HEK293T (cell line): ENCODE measurements around the gene GALK2.

Source experiments
- CTCF ChIA-PET: fragments of 350-600 bp; formaldehyde crosslinking; extraction: SDS; loops from one replicate; lab custom pipeline; 2021; ENCODE audit warnings: antibody characterized with exemption, inconsistent platforms; lab: Yijun Ruan, JAX
- POLR2A ChIA-PET: fragments of 350-600 bp; formaldehyde crosslinking; extraction: SDS; loops from one replicate; lab custom pipeline; 2020; ENCODE audit warnings: antibody characterized with exemption, inconsistent platforms; lab: Yijun Ruan, JAX
- DNase-seq: peaks from one replicate; pipeline ENCODE4 v3.0.0; 2012; ENCODE audit warnings: mixed read lengths; ENCODE audit errors: extremely low spot score
- ARNT ChIP-seq: fragments of 450-650 bp; IDR thresholded peaks from 2 replicates; pipeline ENCODE4 v1.6.1; 2017; ENCODE audit warnings: mild to moderate bottlenecking
- BHLHE40 ChIP-seq: fragments of 450-650 bp; IDR thresholded peaks from 2 replicates; pipeline ENCODE4 v1.6.1; 2016; ENCODE audit warnings: mild to moderate bottlenecking, moderate library complexity, borderline replicate concordance
- CTBP1 ChIP-seq: fragments of 450-650 bp; IDR thresholded peaks from 2 replicates; pipeline ENCODE4 v1.6.1; 2016; ENCODE audit warnings: borderline replicate concordance
- ELF4 ChIP-seq: fragments of 450-650 bp; IDR thresholded peaks from 2 replicates; pipeline ENCODE4 v1.6.1; 2017; ENCODE audit warnings: antibody characterized with exemption
- FOXA1 ChIP-seq: fragments of 450-650 bp; IDR thresholded peaks from 2 replicates; pipeline ENCODE4 v1.6.1; 2016; ENCODE audit warnings: mild to moderate bottlenecking
- FOXK2 ChIP-seq: fragments of 450-650 bp; IDR thresholded peaks from 2 replicates; pipeline ENCODE4 v1.6.1; 2016; ENCODE audit warnings: mild to moderate bottlenecking
- FOXM1 ChIP-seq: fragments of 450-650 bp; IDR thresholded peaks from 2 replicates; pipeline ENCODE4 v1.6.1; 2017; ENCODE audit warnings: mild to moderate bottlenecking, borderline replicate concordance
- HDGF ChIP-seq: fragments of 450-650 bp; IDR thresholded peaks from 2 replicates; pipeline ENCODE4 v1.6.1; 2017; ENCODE audit warnings: antibody characterized with exemption, borderline replicate concordance
- L3MBTL2 ChIP-seq: fragments of 450-650 bp; conservative IDR thresholded peaks from 2 replicates; pipeline ENCODE4 v1.6.1; 2016; ENCODE audit warnings: mild to moderate bottlenecking
- LEF1 ChIP-seq: fragments of 450-650 bp; IDR thresholded peaks from 2 replicates; pipeline ENCODE4 v1.6.1; 2017; ENCODE audit warnings: mild to moderate bottlenecking, borderline replicate concordance
- NFRKB ChIP-seq: fragments of 450-650 bp; IDR thresholded peaks from 2 replicates; pipeline ENCODE4 v1.6.1; 2016; ENCODE audit warnings: mild to moderate bottlenecking, moderate library complexity
- SP1 ChIP-seq: fragments of 450-650 bp; IDR thresholded peaks from 2 replicates; pipeline ENCODE4 v1.6.1; 2017
- SUZ12 ChIP-seq: fragments of 450-650 bp; IDR thresholded peaks from 2 replicates; pipeline ENCODE4 v1.6.1; 2016; ENCODE audit warnings: mild to moderate bottlenecking
- TARDBP ChIP-seq: fragments of 450-650 bp; IDR thresholded peaks from 2 replicates; pipeline ENCODE4 v1.6.1; 2016
- ZNF384 ChIP-seq: fragments of 450-650 bp; IDR thresholded peaks from 2 replicates; pipeline ENCODE4 v1.6.1; 2016
- TF ChIP-seq, protein P1 (sequence below): fragments of 450-650 bp; IDR thresholded peaks from 2 replicates; pipeline ENCODE4 v1.6.1; 2016

Gene GALK2

DNA sequence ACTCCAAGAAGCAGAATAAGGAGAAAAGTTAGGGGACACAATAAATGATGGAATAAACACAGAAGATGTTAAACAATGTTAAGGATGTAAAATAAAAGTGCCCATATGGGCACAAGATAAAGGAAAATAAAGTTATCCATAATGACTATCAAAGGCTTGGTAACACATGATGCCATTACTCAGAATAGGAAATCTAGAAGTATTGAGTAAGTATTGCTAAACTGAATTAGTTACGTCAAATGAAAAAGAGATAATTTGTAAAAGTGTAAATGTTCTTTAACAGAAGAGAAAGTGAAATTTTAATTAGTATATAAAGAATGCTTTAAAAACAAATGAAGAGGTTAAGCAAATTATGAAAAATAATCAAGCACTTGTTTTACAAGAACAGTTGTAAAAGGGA is 21.3 kb upstream of the GALK2 start:
- ChIA-PET POLR2A (no interaction called here), CTCF (interaction anchor here (2.2 kb wide), 1 partner anchor 77 kb away, joined by 5 read pairs; no protein-coding TSS in a partner anchor)
- DNase-seq: no peak
- TF ChIP-seq FOXM1 (no peak), ELF4 (no peak), ZNF384 (no peak), TARDBP (no peak), L3MBTL2 (no peak), FOXK2 (no peak), LEF1 (no peak), SUZ12 (no peak), ARNT (no peak)

DNA sequence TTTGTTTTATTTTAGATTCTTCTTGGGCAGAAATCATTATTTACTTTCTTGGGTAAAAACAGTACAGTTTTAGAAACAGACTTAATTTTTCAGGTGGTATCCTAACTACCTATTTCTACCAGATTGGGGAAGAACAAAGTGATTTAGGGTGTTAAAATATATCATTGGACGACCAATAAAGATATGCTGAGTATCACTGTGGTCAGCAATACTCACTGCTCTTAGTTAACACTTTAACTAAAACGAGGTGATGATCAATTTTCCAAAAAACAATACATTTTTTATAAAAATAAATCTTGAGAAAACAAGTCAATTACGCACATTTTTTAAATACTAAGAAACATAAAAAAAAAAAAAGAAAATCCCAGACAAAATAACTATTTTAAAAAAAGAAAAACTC is 18.2 kb upstream of the GALK2 start:
- ChIA-PET POLR2A (no interaction called here), CTCF (no interaction called here)
- TF ChIP-seq, protein P1, sequence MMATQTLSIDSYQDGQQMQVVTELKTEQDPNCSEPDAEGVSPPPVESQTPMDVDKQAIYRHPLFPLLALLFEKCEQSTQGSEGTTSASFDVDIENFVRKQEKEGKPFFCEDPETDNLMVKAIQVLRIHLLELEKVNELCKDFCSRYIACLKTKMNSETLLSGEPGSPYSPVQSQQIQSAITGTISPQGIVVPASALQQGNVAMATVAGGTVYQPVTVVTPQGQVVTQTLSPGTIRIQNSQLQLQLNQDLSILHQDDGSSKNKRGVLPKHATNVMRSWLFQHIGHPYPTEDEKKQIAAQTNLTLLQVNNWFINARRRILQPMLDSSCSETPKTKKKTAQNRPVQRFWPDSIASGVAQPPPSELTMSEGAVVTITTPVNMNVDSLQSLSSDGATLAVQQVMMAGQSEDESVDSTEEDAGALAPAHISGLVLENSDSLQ: no peak
- TF ChIP-seq NFRKB (no peak), LEF1 (no peak)
- DNase-seq: no peak

DNA sequence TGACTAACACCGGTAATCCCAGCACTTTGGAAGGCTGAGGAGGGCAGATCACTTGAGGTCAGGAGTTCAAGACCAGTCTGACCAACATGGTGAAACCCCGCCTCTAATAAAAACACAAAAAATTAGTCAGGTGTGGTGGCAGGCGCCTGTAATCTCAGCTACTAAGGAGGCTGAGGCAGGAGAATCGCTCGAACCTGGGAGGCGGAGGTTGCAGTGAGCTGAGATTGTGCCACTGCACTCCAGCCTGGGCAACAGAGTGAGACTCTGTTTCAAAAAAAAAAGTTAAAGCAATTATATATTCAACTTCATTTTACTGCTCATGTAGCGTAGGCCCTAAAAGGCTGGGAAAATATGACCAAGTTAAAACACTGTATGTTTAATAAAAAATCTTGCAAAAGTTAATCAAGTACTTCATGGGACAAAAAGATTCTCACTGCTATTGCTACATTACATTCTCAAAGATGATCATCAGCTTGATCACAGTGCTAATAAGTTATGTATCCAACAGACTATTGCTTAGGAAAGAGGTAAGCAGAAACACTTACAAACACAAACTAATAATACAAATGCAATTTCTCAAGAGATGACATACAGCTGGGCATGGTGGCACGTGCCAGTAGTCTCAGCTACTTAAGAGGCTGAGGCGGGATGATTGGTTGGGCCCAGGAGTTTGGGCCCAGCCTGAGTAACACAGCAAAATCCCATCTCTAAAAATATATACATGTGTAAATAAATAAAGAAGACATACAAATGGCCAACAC is 17.3 kb upstream of the GALK2 start:
- ChIA-PET CTCF (no interaction called here), POLR2A (no interaction called here)
- no peak for DNase-seq
- TF ChIP-seq SP1 (no peak), BHLHE40 (no peak), CTBP1 (no peak), FOXM1 (no peak), TARDBP (no peak), FOXK2 (no peak)

DNA sequence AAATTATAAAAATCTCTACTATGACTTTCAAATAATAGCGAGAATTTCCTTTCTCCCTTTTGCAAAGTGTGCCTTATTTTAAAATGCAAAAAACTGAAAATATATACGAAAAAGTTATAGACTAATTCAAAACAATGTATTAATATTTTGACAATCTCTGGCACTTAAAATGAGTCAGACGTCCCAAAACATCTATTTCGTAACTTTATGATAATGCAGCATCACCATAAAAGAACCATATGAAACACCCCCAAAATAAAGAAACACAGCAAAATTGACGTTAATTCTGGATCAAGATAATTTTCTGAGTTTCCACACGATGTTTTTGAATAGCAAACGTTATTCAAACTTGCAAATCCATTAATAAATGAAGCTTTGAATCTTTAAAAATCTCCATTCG is 15.7 kb upstream of the GALK2 start:
- ChIA-PET CTCF (no interaction called here), POLR2A (no interaction called here)
- TF ChIP-seq LEF1 (no peak), CTBP1 (no peak), SP1 (no peak), L3MBTL2 (no peak), HDGF (no peak), FOXM1 (no peak), SUZ12 (no peak), FOXK2 (no peak), FOXA1 (no peak), ELF4 (no peak), ARNT (no peak), ZNF384 (no peak), NFRKB (no peak), BHLHE40 (no peak)
- TF ChIP-seq, protein P1: no peak
- DNase-seq: no peak

DNA sequence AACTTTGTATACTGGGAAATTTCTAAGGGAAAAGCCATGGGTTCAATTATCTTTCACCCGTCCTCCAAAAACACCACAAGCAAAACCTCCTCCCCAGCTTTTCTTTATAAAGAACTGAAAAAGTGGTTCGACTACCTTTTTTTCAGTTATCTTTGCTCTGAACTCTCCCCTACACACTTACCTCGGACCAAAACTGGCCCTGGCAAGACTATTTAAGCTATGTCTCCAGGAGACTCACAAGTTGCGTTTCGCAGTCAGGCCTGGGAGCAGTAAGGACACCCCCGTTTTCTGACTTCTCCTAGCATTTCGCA is 15.3 kb upstream of the GALK2 start:
- ChIA-PET POLR2A (no interaction called here), CTCF (no interaction called here)
- DNase-seq: no peak
- TF ChIP-seq FOXM1 (no peak), FOXK2 (no peak), SUZ12 (no peak), TARDBP (no peak), ZNF384 (no peak), BHLHE40 (no peak), NFRKB (no peak), ELF4 (no peak), HDGF (no peak), LEF1 (no peak), ARNT (no peak), L3MBTL2 (no peak), CTBP1 (no peak), FOXA1 (no peak)

DNA sequence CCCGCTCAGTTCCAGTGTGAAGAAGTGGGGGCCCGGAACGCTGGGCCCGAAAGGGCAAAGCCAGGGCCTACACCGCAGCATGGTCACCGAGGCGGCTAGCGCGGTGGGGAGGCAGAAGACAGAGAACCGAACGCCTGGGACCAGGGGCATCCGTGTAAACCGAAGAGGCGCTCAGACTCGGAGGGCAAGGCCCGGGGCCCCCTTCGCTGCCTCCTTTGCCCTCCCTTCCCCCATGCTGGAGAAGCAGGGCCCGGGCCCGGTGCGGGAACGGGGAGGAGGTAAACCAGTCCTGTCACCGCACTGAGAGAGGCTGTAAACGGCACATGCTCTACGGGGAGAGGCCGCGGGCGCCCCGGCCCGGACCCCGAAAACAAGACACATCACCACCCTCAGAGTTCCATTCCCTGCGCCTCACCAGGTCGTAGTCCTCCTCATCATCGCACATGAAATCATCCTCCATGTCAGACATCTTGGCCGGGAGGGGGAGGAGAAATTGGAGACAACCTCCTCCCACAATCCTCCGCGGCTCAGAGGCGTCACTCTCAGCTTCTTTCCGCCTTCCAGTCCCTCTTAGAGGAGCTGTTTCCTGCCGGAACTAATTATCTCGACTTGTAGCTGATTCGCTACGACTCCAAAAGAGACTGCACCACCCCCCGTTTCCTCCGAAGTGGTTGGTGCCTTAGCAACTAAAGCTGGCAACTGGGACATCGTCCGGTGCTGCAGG is 14.8 kb upstream of the GALK2 start, which contains the start of gene COPS2:
Gene COPS2 (minus strand): TSS at position 490 of the 724 bp plus-strand sequence. CDS start 21 bp downstream, at position 469.
- TF ChIP-seq, protein P1: peak; percentile 87
- TF ChIP-seq CTBP1 (peak; percentile 70; the same call in 1 of the 2 replicates), SP1 (no peak)
- peak; percentile 74 for DNase-seq
- ChIA-PET CTCF (no interaction called here), POLR2A (interaction anchor here (0.8 to 2.3 kb wide), 7 partner anchors 8 to 345 kb away, joined by 3 to 22 read pairs (median 4); partner anchors contain the start of genes CEP152, EID1 and GALK2)
